HCT116 (cell line): ENCODE results near the gene STAG1. TPM values are rescaled to one million over a fixed set of nuclear protein-coding genes. Genes with fewer than 3 reads are reported as not detected.
A peak's percentile ranks its signal among the peaks of the same experiment; 100 is the strongest.

Source experiments
- ATAC-seq: fragments of 200-7000 bp; cut with Tn5 transposase; 2 replicates; pipeline ENCODE4 v1.9.1; 2020; ENCODE audit warnings: mild to moderate bottlenecking, moderate library complexity
- BruUV-seq: library from RNA; stranded (reverse); fragments of 400-500 nt; replicated peaks from 2 replicates; lab custom pipeline; 2021; lab: Mats Ljungman, UMichigan
- CTCF ChIA-PET: fragments of 300-600 bp; sonication (Branson Sonifier 250); formaldehyde crosslinking; loops from one replicate; lab custom pipeline; 2021; ENCODE audit warnings: antibody characterized with exemption; lab: Charles Lee
- POLR2A ChIA-PET: fragments of 300-600, 350-600 bp; sonication (Branson Sonifier 250); formaldehyde crosslinking; loops from one replicate; lab custom pipeline; 2021; ENCODE audit warnings: antibody characterized with exemption; lab: Charles Lee
- RAD21 ChIA-PET, 2 experiments: fragments of 300-600 bp; sonication (Branson Sonifier 250); formaldehyde crosslinking; loops; one replicate each; lab custom pipeline; 2023; ENCODE audit warnings: low total read pairs in 2 of 2; ENCODE audit not compliant: uncharacterized antibody in 2 of 2, unreplicated experiment in 2 of 2, low non-redundant PET in 1 of 2; lab: Charles Lee
- DNase-seq: peaks from one replicate; pipeline ENCODE4 v3.0.0-alpha.2; 2010; ENCODE audit warnings: low read depth, low spot score
- H2AFZ ChIP-seq: fragments of 200-600 bp; shearing (Covaris generic), sonication (generic); 2 replicates; pipeline ENCODE4 v1.6.1; 2017; ENCODE audit warnings: low read depth, mixed run types, mixed read lengths, antibody characterized with exemption, low read length; ENCODE audit not compliant: poor library complexity, severe bottlenecking
- H3K27ac ChIP-seq: 2 replicates; pipeline ENCODE4 v1.5.1; 2012; ENCODE audit warnings: low read depth, low read length
- H3K27me3 ChIP-seq: fragments of 200-600 bp; sonication (generic); 2 replicates; pipeline ENCODE4 v1.6.1; 2016; ENCODE audit warnings: mixed run types, low read length, mixed read lengths; ENCODE audit not compliant: insufficient read depth
- H3K36me3 ChIP-seq, 2 experiments: fragments of 200-500 bp in 1 of 2; fragments of 200-600 bp in 1 of 2; sonication (Bioruptor generic) in 1 of 2; sonication (generic) in 1 of 2; 2 replicates each; pipeline versions ENCODE4 v1.5.1 to v1.6.1; 2014 to 2016; ENCODE audit warnings: low read length in 2 of 2, inconsistent platforms in 1 of 2, mixed read lengths in 1 of 2, mixed run types in 1 of 2; ENCODE audit not compliant: insufficient read depth in 2 of 2, control insufficient read depth in 1 of 2
- H3K4me1 ChIP-seq, 2 experiments: fragments of 200-600 bp in 1 of 2; sonication (generic) in 1 of 2; 2 replicates each; pipeline versions ENCODE4 v1.5.1 to v1.6.1; 2012 to 2017; ENCODE audit warnings: low read length in 2 of 2, inconsistent platforms in 1 of 2, mild to moderate bottlenecking in 1 of 2, mixed read lengths in 1 of 2, mixed run types in 1 of 2, moderate library complexity in 1 of 2; ENCODE audit not compliant: insufficient read depth in 2 of 2, control insufficient read depth in 1 of 2
- H3K4me2 ChIP-seq: fragments of 200-600 bp; sonication (generic); 2 replicates; pipeline ENCODE4 v1.6.1; 2017; ENCODE audit warnings: mixed run types, low read length, mixed read lengths
- H3K4me3 ChIP-seq, 2 experiments: fragments of 200-600 bp in 1 of 2; sonication (generic) in 1 of 2; replicated peaks in 1 of 2; 2 replicates each; pipeline ENCODE4 v1.5.1; 2011 to 2016; ENCODE audit warnings: low read length in 2 of 2, control low read depth in 1 of 2, low read depth in 1 of 2, mild to moderate bottlenecking in 1 of 2, mixed read lengths in 1 of 2, mixed run types in 1 of 2
- H3K79me2 ChIP-seq: fragments of 200-600 bp; sonication (generic); 2 replicates; pipeline ENCODE4 v1.6.1; 2017; ENCODE audit warnings: mild to moderate bottlenecking, mixed run types, low read length, moderate library complexity, mixed read lengths; ENCODE audit not compliant: insufficient read depth
- H3K9ac ChIP-seq: fragments of 200-600 bp; sonication (generic); 2 replicates; pipeline ENCODE4 v1.6.1; 2016; ENCODE audit warnings: low read length, mixed read lengths
- H3K9me2 ChIP-seq: fragments of 200-600 bp; sonication (generic), shearing (Covaris generic); 2 replicates; pipeline ENCODE4 v1.6.1; 2017; ENCODE audit warnings: mixed run types, mild to moderate bottlenecking, moderate library complexity; ENCODE audit not compliant: insufficient read depth
- H3K9me3 ChIP-seq, 2 experiments: fragments of 200-500 bp in 1 of 2; fragments of 200-600 bp in 1 of 2; sonication (Bioruptor generic) in 1 of 2; sonication (generic) in 1 of 2; 2 replicates each; pipeline ENCODE4 v1.6.1; 2014 to 2017; ENCODE audit warnings: low read length in 2 of 2, mixed read lengths in 2 of 2, inconsistent platforms in 1 of 2, low read depth in 1 of 2, mild to moderate bottlenecking in 1 of 2, mixed run types in 1 of 2, moderate library complexity in 1 of 2; ENCODE audit not compliant: control insufficient read depth in 1 of 2, insufficient read depth in 1 of 2
- H4K20me1 ChIP-seq: fragments of 200-600 bp; sonication (generic), shearing (Covaris generic); 2 replicates; pipeline ENCODE4 v1.6.1; 2017; ENCODE audit warnings: mixed run types, mild to moderate bottlenecking, moderate library complexity; ENCODE audit not compliant: insufficient read depth
- CBX3 ChIP-seq: IDR thresholded peaks from 2 replicates; pipeline ENCODE4 v1.6.1; 2012; ENCODE audit warnings: low read depth
- EGR1 ChIP-seq: IDR thresholded peaks from 2 replicates; pipeline ENCODE4 v1.6.1; 2012; ENCODE audit warnings: low read depth
- ELF1 ChIP-seq: IDR thresholded peaks from 2 replicates; pipeline ENCODE4 v1.6.1; 2012; ENCODE audit warnings: low read depth, borderline replicate concordance
- EZH2 ChIP-seq: fragments of 200-600 bp; sonication (generic); IDR thresholded peaks from 2 replicates; pipeline ENCODE4 v1.6.1; 2017; ENCODE audit warnings: antibody characterized with exemption, mixed run types
- EZH2phosphoT487 ChIP-seq: fragments of 200-600 bp; IDR thresholded peaks from 2 replicates; pipeline ENCODE4 v1.6.1; 2018; ENCODE audit warnings: antibody characterized with exemption, borderline replicate concordance
- FOSL1 ChIP-seq: IDR thresholded peaks from 2 replicates; pipeline ENCODE4 v1.6.1; 2012; ENCODE audit warnings: low read depth
- JUND ChIP-seq: IDR thresholded peaks from 2 replicates; pipeline ENCODE4 v1.6.1; 2012
- POLR2A ChIP-seq: IDR thresholded peaks from 2 replicates; pipeline ENCODE4 v1.7.0; 2011; ENCODE audit warnings: borderline replicate concordance; ENCODE audit not compliant: insufficient read depth, insufficient read length; ENCODE audit errors: extremely low read depth
- POLR2AphosphoS5 ChIP-seq: IDR thresholded peaks from 2 replicates; pipeline ENCODE4 v1.6.1; 2011; ENCODE audit warnings: mild to moderate bottlenecking, low read depth, low read length, moderate library complexity
- RAD21 ChIP-seq: IDR thresholded peaks from 2 replicates; pipeline ENCODE4 v1.6.1; 2012; ENCODE audit warnings: low read depth, mild to moderate bottlenecking
- SIN3A ChIP-seq: IDR thresholded peaks from 2 replicates; pipeline ENCODE4 v1.6.1; 2012; ENCODE audit warnings: low read depth
- SP1 ChIP-seq: IDR thresholded peaks from 2 replicates; pipeline ENCODE4 v1.6.1; 2012; ENCODE audit warnings: low read depth
- SRF ChIP-seq: IDR thresholded peaks from 2 replicates; pipeline ENCODE4 v1.6.1; 2012; ENCODE audit warnings: low read depth
- TCF7L2 ChIP-seq: IDR thresholded peaks from 2 replicates; pipeline ENCODE4 v1.7.0; 2011; ENCODE audit warnings: borderline replicate concordance, inconsistent platforms; ENCODE audit not compliant: insufficient read depth, insufficient read length; ENCODE audit errors: extremely low read depth
- YY1 ChIP-seq: IDR thresholded peaks from 2 replicates; pipeline ENCODE4 v1.6.1; 2011; ENCODE audit warnings: low read length, low read depth, moderate library complexity, mild to moderate bottlenecking; ENCODE audit not compliant: insufficient replicate concordance; ENCODE audit errors: extremely low read depth
- ZFX ChIP-seq: fragments of 450-650 bp; IDR thresholded peaks from 2 replicates; pipeline ENCODE4 v1.6.1; 2017
- ZNF274 ChIP-seq: fragments of 200-500 bp; sonication (Bioruptor generic); IDR thresholded peaks from 2 replicates; pipeline ENCODE4 v1.6.1; 2014; ENCODE audit warnings: mild to moderate bottlenecking, low read depth, low read length, inconsistent platforms
- intact Hi-C: fragments of 100-400 bp; cut with micrococcal nuclease; formaldehyde crosslinking; loops from 2 replicates; pipeline ENCODE4 v1.10.0; 2022
- total RNA-seq: library from RNA; stranded (reverse); gene quantifications from one replicate; pipeline ENCODE4 v1.2.1, GENCODE V29; 2021; ENCODE audit not compliant: unreplicated experiment
- TF ChIP-seq, protein P1 (sequence below), 3 experiments: fragments of 200-600 bp in 1 of 3; sonication (generic) in 1 of 3; IDR thresholded peaks in 2 of 3; conservative IDR thresholded peaks in 1 of 3; 2 replicates each; pipeline ENCODE4 v1.5.1; 2012 to 2017; ENCODE audit warnings: low read depth in 2 of 3, low read length in 2 of 3, antibody characterized with exemption in 1 of 3, borderline replicate concordance in 1 of 3, control low read depth in 1 of 3, mild to moderate bottlenecking in 1 of 3, mixed read lengths in 1 of 3, mixed run types in 1 of 3, moderate library complexity in 1 of 3; ENCODE audit not compliant: insufficient read depth in 1 of 3
- TF ChIP-seq, protein P2 (sequence below): IDR thresholded peaks from 2 replicates; pipeline ENCODE4 v1.6.1; 2012
- TF ChIP-seq, protein P3 (sequence below): IDR thresholded peaks from 2 replicates; pipeline ENCODE4 v1.6.1; 2011; ENCODE audit warnings: mild to moderate bottlenecking, low read length, moderate library complexity; ENCODE audit not compliant: insufficient replicate concordance; ENCODE audit errors: extremely low read depth

STAG1 gene
- total RNA-seq, 1 experiment from 2014 or later, result 29.4 TPM

DNA sequence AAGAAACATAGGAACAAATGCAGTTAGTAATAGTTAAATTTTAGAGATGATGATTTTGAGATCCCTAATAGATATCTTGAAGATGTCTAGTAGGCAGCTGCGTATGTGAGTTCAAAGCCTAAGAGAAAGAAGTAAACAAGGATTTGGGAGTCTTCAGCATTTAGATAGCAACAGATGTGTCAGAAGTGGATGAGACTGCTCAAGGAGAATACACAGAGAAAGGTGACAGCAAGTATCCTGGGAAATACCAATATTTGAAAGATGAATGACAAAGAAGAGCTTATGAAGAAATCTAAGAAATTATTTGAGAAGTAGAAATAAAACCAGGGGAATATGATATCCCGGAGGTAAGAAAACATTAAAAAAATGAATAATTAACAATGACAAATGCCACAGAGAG is 371.1 kb downstream of the STAG1 start:
- no peak for ATAC-seq
- Histone ChIP-seq H3K27ac (no peak overlapping the region), H3K9me3 (no peaks in the 10 kb centered on the region), H3K4me1 (peaks cover 0 to 9% of the 10 kb centered on the region in 2 experiments; a peak in 2 of 4 replicates), H3K36me3 (no peaks in the 10 kb centered on the region), H3K4me3 (no peak overlapping the region), H3K9ac (no peak overlapping the region), H3K27me3 (no peaks in the 10 kb centered on the region), H3K9me2 (no peaks in the 10 kb centered on the region), H3K79me2 (no peaks in the 10 kb centered on the region), H3K4me2 (peak overlapping the region; percentile 42; the same call in 1 of the 2 replicates), H4K20me1 (no peaks in the 10 kb centered on the region)
- no TSS peak for BruUV-seq
- RAD21 ChIA-PET, result no interaction called here
- CTCF ChIA-PET, result interaction anchor here (0.8 to 1.8 kb wide), 3 partner anchors 11 to 371 kb away, joined by 3 to 8 read pairs (median 6); partner anchors contain the start of gene STAG1
- intact Hi-C loops, result no loop called here
- POLR2A ChIA-PET, result no interaction called here
- no peak for DNase-seq
- TF ChIP-seq, protein P1, sequence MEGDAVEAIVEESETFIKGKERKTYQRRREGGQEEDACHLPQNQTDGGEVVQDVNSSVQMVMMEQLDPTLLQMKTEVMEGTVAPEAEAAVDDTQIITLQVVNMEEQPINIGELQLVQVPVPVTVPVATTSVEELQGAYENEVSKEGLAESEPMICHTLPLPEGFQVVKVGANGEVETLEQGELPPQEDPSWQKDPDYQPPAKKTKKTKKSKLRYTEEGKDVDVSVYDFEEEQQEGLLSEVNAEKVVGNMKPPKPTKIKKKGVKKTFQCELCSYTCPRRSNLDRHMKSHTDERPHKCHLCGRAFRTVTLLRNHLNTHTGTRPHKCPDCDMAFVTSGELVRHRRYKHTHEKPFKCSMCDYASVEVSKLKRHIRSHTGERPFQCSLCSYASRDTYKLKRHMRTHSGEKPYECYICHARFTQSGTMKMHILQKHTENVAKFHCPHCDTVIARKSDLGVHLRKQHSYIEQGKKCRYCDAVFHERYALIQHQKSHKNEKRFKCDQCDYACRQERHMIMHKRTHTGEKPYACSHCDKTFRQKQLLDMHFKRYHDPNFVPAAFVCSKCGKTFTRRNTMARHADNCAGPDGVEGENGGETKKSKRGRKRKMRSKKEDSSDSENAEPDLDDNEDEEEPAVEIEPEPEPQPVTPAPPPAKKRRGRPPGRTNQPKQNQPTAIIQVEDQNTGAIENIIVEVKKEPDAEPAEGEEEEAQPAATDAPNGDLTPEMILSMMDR (IDR thresholded peaks at IDR 0.05 in 2 of 3, conservative IDR thresholded peaks at IDR 0.05 in 1 of 3; ENCODE audit: borderline replicate concordance in 1 of 3, insufficient read depth in 1 of 3, low read depth in 2 of 3, low read length in 2 of 3), result no peak
- no peak for TF ChIP-seq ZFX
- no peak for TF ChIP-seq ZNF274
- TF ChIP-seq SIN3A, result no peak
- no peak for TF ChIP-seq RAD21
- no peak for TF ChIP-seq ELF1
- no peak for TF ChIP-seq SRF
- TF ChIP-seq POLR2A, result no peak
- TF ChIP-seq FOSL1, result no peak
- TF ChIP-seq SP1, result no peak
- TF ChIP-seq, protein P2, sequence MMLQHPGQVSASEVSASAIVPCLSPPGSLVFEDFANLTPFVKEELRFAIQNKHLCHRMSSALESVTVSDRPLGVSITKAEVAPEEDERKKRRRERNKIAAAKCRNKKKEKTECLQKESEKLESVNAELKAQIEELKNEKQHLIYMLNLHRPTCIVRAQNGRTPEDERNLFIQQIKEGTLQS, result no peak
- no peak for TF ChIP-seq CBX3
- no peak for TF ChIP-seq EZH2phosphoT487
- TF ChIP-seq POLR2AphosphoS5, result no peak
- no peak for TF ChIP-seq EZH2
- TF ChIP-seq TCF7L2, result no peak
- no peak for TF ChIP-seq YY1
- TF ChIP-seq JUND, result no peak
- TF ChIP-seq, protein P3, sequence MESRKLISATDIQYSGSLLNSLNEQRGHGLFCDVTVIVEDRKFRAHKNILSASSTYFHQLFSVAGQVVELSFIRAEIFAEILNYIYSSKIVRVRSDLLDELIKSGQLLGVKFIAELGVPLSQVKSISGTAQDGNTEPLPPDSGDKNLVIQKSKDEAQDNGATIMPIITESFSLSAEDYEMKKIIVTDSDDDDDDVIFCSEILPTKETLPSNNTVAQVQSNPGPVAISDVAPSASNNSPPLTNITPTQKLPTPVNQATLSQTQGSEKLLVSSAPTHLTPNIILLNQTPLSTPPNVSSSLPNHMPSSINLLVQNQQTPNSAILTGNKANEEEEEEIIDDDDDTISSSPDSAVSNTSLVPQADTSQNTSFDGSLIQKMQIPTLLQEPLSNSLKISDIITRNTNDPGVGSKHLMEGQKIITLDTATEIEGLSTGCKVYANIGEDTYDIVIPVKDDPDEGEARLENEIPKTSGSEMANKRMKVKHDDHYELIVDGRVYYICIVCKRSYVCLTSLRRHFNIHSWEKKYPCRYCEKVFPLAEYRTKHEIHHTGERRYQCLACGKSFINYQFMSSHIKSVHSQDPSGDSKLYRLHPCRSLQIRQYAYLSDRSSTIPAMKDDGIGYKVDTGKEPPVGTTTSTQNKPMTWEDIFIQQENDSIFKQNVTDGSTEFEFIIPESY, result no peak
- no peak for TF ChIP-seq EGR1
- TF ChIP-seq, all 23 proteins: peak for 0
- no peak overlapping the region for H2AFZ ChIP-seq
